Naive thymus-derived CD4-positive, alpha-beta T cell (primary cell): ENCODE data around the gene OCA2. TPM values are rescaled to one million over a fixed set of nuclear protein-coding genes. Genes with fewer than 3 reads are reported as not detected.

ENCODE experiments used
- ATAC-seq: fragments of 150-1000 bp; cut with Tn5 transposase; 2 replicates; pipeline ENCODE4 v1.10.0; 2021; ENCODE audit warnings: mild to moderate bottlenecking, moderate library complexity
- CTCF ChIA-PET: fragments of 350-600 bp; sonication (Branson Sonifier 250); formaldehyde crosslinking; loops from one replicate; lab custom pipeline; 2021; ENCODE audit warnings: antibody characterized with exemption; lab: Charles Lee
- POLR2A ChIA-PET: fragments of 350-600 bp; sonication (Branson Sonifier 250); formaldehyde crosslinking; loops from one replicate; lab custom pipeline; 2021; ENCODE audit warnings: antibody characterized with exemption, inconsistent platforms; lab: Charles Lee
- DNase-seq, 9 donors: peaks; one replicate each; pipeline versions ENCODE4 v3.0.0 to v3.0.0-alpha.2; 2020 to 2022; ENCODE audit warnings: mixed read lengths in 1 of 9
- H3K27ac ChIP-seq: one replicate; pipeline ENCODE4 v1.7.0; 2013; ENCODE audit warnings: mild to moderate bottlenecking, low read depth, low read length, moderate library complexity
- H3K27me3 ChIP-seq, 2 donors: one replicate each; pipeline ENCODE4 v1.7.0; 2013; ENCODE audit warnings: low read length in 2 of 2, mild to moderate bottlenecking in 2 of 2, moderate library complexity in 2 of 2; ENCODE audit not compliant: control insufficient read depth in 2 of 2, insufficient read depth in 2 of 2
- H3K36me3 ChIP-seq, 3 experiments: 1 replicate in 2 of 3; 2 replicates in 1 of 3; pipeline ENCODE4 v1.7.0; 2013; ENCODE audit warnings: low read length in 3 of 3, mild to moderate bottlenecking in 3 of 3, moderate library complexity in 1 of 3; ENCODE audit not compliant: insufficient read depth in 3 of 3, control insufficient read depth in 2 of 3
- H3K4me1 ChIP-seq, 2 donors: one replicate each; pipeline ENCODE4 v1.7.0; 2013; ENCODE audit warnings: low read length in 2 of 2, mild to moderate bottlenecking in 2 of 2, moderate library complexity in 1 of 2; ENCODE audit not compliant: control insufficient read depth in 2 of 2, insufficient read depth in 2 of 2
- H3K4me3 ChIP-seq: 2 replicates; pipeline ENCODE4 v1.7.0; 2013; ENCODE audit warnings: mild to moderate bottlenecking, low read length
- H3K9me3 ChIP-seq, 3 experiments: 1 replicate in 2 of 3; 2 replicates in 1 of 3; pipeline ENCODE4 v1.7.0; 2013; ENCODE audit warnings: low read length in 3 of 3; ENCODE audit not compliant: control insufficient read depth in 2 of 3
- H3K27ac Mint-ChIP-seq, 9 donors: one replicate each; pipeline ENCODE4 v1.8.0; 2020 to 2022; ENCODE audit warnings: mixed read lengths in 9 of 9, mild to moderate bottlenecking in 8 of 9, moderate library complexity in 5 of 9, inconsistent platforms in 2 of 9
- H3K27me3 Mint-ChIP-seq, 5 donors: one replicate each; pipeline ENCODE4 v1.8.0; 2021 to 2022; ENCODE audit warnings: mixed read lengths in 5 of 5, mild to moderate bottlenecking in 1 of 5
- H3K36me3 Mint-ChIP-seq, 5 donors: one replicate each; pipeline ENCODE4 v1.8.0; 2020 to 2022; ENCODE audit warnings: mixed read lengths in 5 of 5, mild to moderate bottlenecking in 3 of 5, inconsistent platforms in 1 of 5
- H3K4me1 Mint-ChIP-seq, 7 donors: one replicate each; pipeline ENCODE4 v1.8.0; 2020 to 2022; ENCODE audit warnings: mixed read lengths in 7 of 7, mild to moderate bottlenecking in 3 of 7, inconsistent platforms in 1 of 7
- H3K4me3 Mint-ChIP-seq, 10 donors: one replicate each; pipeline ENCODE4 v1.8.0; 2020 to 2022; ENCODE audit warnings: mild to moderate bottlenecking in 10 of 10, mixed read lengths in 10 of 10, moderate library complexity in 6 of 10, inconsistent platforms in 2 of 10
- H3K9me3 Mint-ChIP-seq, 11 donors: one replicate each; pipeline ENCODE4 v1.8.0; 2020 to 2022; ENCODE audit warnings: mixed read lengths in 11 of 11, mild to moderate bottlenecking in 4 of 11, inconsistent platforms in 1 of 11, moderate library complexity in 1 of 11
- intact Hi-C, 2 donors: fragments of 100-400 bp; cut with micrococcal nuclease; formaldehyde crosslinking; loops; one replicate each; pipeline ENCODE4 v1.15.1; 2023
- polyA plus RNA-seq, 2 donors: library from polyadenylated mRNA; unstranded; fragments of 300-500 nt; fragmentation: Illumina TruSeq; gene quantifications; one replicate each; pipeline ENCODE4 v1.2.3, GENCODE V29; 2021
- total RNA-seq, 6 experiments: library from RNA in 5 of 6; stranded (reverse) in 5 of 6; gene quantifications; 1 replicate in 5 of 6; 2 replicates in 1 of 6; pipeline ENCODE4 v1.2.3 and lab custom pipeline; 2021 to 2026

The OCA2 gene
- total and polyA plus RNA-seq, 7 experiments from 2014 or later: not detected

DNA sequence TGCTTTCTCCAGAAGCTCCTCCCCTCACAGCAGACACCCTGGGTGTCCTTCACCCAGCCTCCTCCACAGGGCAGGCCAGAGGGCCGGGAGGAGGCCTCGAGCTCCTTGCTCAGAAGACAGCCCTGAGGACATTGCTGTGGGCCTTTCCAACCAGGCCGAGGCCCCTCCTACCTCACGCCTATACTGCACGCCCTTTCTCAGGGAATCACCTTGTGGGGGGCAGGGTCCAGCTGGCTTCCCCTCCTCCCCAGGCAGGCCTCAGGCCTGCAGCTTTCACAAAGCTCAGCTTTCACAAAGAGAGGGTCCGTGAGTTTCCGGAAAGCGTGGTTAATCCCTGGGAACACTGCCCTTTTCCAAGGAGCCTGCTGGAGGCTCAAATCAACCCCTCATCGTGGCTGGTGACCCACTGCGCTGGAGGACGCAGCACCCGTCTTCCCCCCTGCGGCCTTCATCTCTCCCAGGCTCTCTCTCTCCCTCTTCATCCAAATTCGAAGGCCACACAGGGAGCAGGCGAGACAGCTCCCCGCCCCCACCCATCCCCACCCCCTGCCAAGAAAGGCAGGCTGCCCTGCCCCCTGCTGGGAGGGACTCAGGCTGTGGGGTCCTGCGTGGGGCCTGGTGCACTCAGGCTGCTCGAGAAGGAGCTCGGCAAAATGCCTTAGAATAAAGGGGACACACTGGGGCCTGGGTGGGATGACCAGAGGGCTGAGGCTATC lies 79.4 kb downstream of the OCA2 start:
- Mint-ChIP-seq H3K4me1 (no peaks in the 10 kb centered on the region), H3K4me3 (no peak overlapping the region), H3K27ac (no peak overlapping the region), H3K27me3 (peaks cover 0 to 13% (median 0%) of the 10 kb centered on the region in 5 donors), H3K36me3 (no peaks in the 10 kb centered on the region), H3K9me3 (peaks cover 0 to 1% (median 0%) of the 10 kb centered on the region in 11 donors)
- Histone ChIP-seq H3K36me3 (no peaks in the 10 kb centered on the region), H3K4me1 (no peaks in the 10 kb centered on the region), H3K9me3 (no peaks in the 10 kb centered on the region), H3K27ac (no peak overlapping the region), H3K27me3 (no peaks in the 10 kb centered on the region), H3K4me3 (no peak overlapping the region)
- intact Hi-C loops: no loop called here
- DNase-seq (no peak), ATAC-seq (no peak)
- ChIA-PET CTCF (no interaction called here), POLR2A (no interaction called here)

DNA sequence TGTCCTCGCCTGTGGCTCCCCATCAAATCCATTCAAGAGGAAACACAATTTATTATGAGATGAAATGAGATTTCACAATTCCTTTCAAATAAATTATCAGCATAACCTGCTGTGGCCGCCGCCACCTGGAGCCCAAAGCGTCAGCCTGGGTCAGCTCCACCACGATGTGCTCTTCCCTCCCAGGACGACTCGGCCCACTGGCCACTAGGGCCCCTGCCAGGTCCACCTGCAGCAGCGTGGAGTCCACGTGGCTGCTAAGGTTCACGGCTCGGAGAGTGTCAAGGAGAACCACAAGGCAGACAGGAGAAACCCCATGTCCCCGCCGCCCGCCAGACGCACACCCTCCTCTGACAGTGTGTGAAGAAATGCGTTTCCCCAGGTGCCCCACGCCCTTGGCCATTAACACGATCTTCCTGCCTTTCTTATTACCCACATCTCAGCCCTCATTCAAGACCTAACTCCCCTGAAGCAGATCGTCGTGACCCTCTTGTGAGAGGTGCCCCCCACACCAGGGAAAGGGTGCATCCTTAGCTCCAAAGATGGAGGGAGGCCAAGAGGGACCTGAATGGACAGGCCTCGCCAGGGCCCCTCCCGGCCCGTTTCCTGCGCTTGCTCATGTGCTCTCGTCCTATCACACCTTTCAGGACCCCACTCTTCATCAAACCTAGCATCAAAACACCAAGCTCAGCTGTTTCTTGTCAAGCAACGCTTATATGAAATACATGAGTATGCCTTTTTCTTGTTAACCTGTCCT lies 80.6 kb downstream of the OCA2 start:
- intact Hi-C loops: no loop called here

GRCh38 chr15:28017423-28017924 lies 81.6 kb downstream of the OCA2 start:
- DNase-seq (no peak), ATAC-seq (no peak)
- Mint-ChIP-seq H3K27me3 (peaks cover 0 to 13% (median 0%) of the 10 kb centered on the region in 5 donors), H3K27ac (no peak overlapping the region), H3K4me3 (no peak overlapping the region), H3K9me3 (peaks cover 0 to 3% (median 0%) of the 10 kb centered on the region in 11 donors), H3K36me3 (no peaks in the 10 kb centered on the region), H3K4me1 (no peaks in the 10 kb centered on the region)
- H3K4me1 ChIP-seq: no peaks in the 10 kb centered on the region
- H3K36me3 ChIP-seq: no peaks in the 10 kb centered on the region
- intact Hi-C loops: no loop called here
- H3K9me3 ChIP-seq: no peaks in the 10 kb centered on the region
- CTCF ChIA-PET: no interaction called here
- no peak overlapping the region for H3K4me3 ChIP-seq
- H3K27me3 ChIP-seq: no peaks in the 10 kb centered on the region
- no peak overlapping the region for H3K27ac ChIP-seq
- POLR2A ChIA-PET: no interaction called here

More for the DNA sequence above, 80.6 kb downstream of the OCA2 start:
- Mint-ChIP-seq H3K27ac (no peak overlapping the region), H3K4me1 (no peaks in the 10 kb centered on the region), H3K4me3 (no peak overlapping the region), H3K9me3 (peaks cover 0 to 1% (median 0%) of the 10 kb centered on the region in 11 donors), H3K36me3 (no peaks in the 10 kb centered on the region), H3K27me3 (peaks cover 0 to 13% (median 0%) of the 10 kb centered on the region in 5 donors)
- POLR2A ChIA-PET: no interaction called here
- H3K27ac ChIP-seq: no peak overlapping the region
- H3K4me3 ChIP-seq: no peak overlapping the region
- H3K9me3 ChIP-seq: no peaks in the 10 kb centered on the region
- no peaks in the 10 kb centered on the region for H3K27me3 ChIP-seq
- no peaks in the 10 kb centered on the region for H3K36me3 ChIP-seq
- no peaks in the 10 kb centered on the region for H3K4me1 ChIP-seq
- CTCF ChIA-PET: no interaction called here
- ATAC-seq (no peak), DNase-seq (no peak)

- Mint-ChIP-seq H3K27me3 (peaks cover 0 to 13% (median 0%) of the 10 kb centered on the region in 5 donors), H3K4me3 (no peak overlapping the region), H3K36me3 (no peaks in the 10 kb centered on the region), H3K9me3 (peaks cover 0 to 3% (median 0%) of the 10 kb centered on the region in 11 donors), H3K27ac (no peak overlapping the region), H3K4me1 (no peaks in the 10 kb centered on the region)
- no peak for ATAC-seq
- H3K9me3 ChIP-seq: no peaks in the 10 kb centered on the region
- H3K4me1 ChIP-seq: no peaks in the 10 kb centered on the region
- no peak overlapping the region for H3K4me3 ChIP-seq
- ChIA-PET POLR2A (no interaction called here), CTCF (no interaction called here)
- no peaks in the 10 kb centered on the region for H3K36me3 ChIP-seq
- H3K27ac ChIP-seq: no peak overlapping the region
- intact Hi-C loops: no loop called here
- DNase-seq: no peak
- H3K27me3 ChIP-seq: no peaks in the 10 kb centered on the region
Observed at GRCh38 chr15:28015855-28016254, 83.3 kb downstream of the OCA2 start.

DNA sequence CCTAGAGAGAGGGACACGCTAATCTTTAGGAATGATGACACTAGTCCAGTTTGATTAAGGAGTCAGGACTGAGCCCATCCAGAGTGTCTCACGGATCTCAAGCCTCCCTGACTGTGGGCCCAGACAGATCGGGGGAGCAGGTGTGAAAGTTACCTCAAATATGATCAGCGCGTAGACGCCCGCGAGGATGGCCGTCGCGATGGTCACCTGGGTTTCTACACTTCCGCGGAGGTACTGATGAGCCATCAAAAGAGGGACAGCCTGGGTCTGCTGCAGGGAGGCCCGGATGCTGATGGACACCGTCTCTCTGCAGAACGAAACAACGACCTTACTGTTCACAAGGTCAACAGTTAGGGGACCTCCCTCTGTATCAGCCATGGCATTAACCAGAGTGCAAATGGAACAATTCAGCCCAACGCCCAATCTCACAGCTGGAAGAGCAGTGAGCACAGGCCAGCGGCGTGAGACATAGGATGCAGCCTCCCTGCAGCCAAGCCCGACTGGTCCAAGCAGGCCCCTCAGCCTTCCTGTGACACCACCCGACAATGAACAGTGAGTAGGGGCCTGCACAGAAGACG lies 84.4 kb downstream of the OCA2 start:
- Histone ChIP-seq H3K36me3 (no peaks in the 10 kb centered on the region), H3K9me3 (no peaks in the 10 kb centered on the region), H3K27ac (no peak overlapping the region), H3K27me3 (no peaks in the 10 kb centered on the region), H3K4me3 (no peak overlapping the region), H3K4me1 (no peaks in the 10 kb centered on the region)
- H3K27me3 Mint-ChIP-seq: peaks cover 0 to 11% (median 0%) of the 10 kb centered on the region in 5 donors
- H3K9me3 Mint-ChIP-seq: peaks cover 0 to 3% (median 0%) of the 10 kb centered on the region in 11 donors
- ChIA-PET POLR2A (no interaction called here), CTCF (no interaction called here)
- DNase-seq (no peak), ATAC-seq (no peak)
- H3K27ac Mint-ChIP-seq: no peak overlapping the region
- no peaks in the 10 kb centered on the region for H3K36me3 Mint-ChIP-seq
- no peak overlapping the region for H3K4me3 Mint-ChIP-seq
- intact Hi-C loops: no loop called here
- no peaks in the 10 kb centered on the region for H3K4me1 Mint-ChIP-seq

DNA sequence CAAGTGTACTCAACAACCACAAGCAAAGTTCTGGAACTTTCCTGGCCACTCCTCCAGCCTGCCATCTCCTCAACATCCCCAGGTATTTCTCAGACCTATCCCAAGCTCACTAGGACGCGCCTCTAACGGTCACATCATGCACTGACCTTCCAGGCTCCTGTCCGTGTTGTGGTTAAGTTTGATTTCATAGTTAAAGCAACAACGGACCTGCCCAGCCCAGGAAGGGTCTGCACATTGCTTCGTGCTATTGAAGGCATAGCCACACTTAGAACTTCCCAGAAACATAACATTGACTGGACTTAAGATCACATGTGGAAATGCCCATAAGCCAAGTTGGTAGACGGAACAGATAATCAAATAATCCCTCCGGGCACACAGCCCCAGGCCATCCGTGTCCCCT lies 85.1 kb downstream of the OCA2 start:
- H3K4me3 Mint-ChIP-seq: no peak overlapping the region
- peaks cover 0 to 14% (median 0%) of the 10 kb centered on the region in 5 donors for H3K27me3 Mint-ChIP-seq

More for the DNA sequence above, 85.1 kb downstream of the OCA2 start:
- H3K4me3 ChIP-seq: no peak overlapping the region
- H3K4me1 ChIP-seq: no peaks in the 10 kb centered on the region
- no peaks in the 10 kb centered on the region for H3K36me3 Mint-ChIP-seq
- H3K27ac Mint-ChIP-seq: no peak overlapping the region
- H3K4me1 Mint-ChIP-seq: no peaks in the 10 kb centered on the region
- H3K27me3 ChIP-seq: no peaks in the 10 kb centered on the region
- ATAC-seq (no peak), DNase-seq (no peak)
- H3K27ac ChIP-seq: no peak overlapping the region
- intact Hi-C loops: no loop called here
- H3K9me3 ChIP-seq: no peaks in the 10 kb centered on the region
- ChIA-PET POLR2A (no interaction called here), CTCF (no interaction called here)
- peaks cover 0 to 3% (median 0%) of the 10 kb centered on the region in 11 donors for H3K9me3 Mint-ChIP-seq
- H3K36me3 ChIP-seq: no peaks in the 10 kb centered on the region
